Stimulated activated CD8-positive, alpha-beta memory T cell treated with anti-CD3 and anti-CD28 coated beads, Interleukin-15, amount 100 ng/mL, for 24 hours (primary cell): ENCODE measurements around the gene GPR146.

ENCODE experiments used
- DNase-seq: peaks from one replicate; pipeline ENCODE4 v3.0.0-alpha.2; 2020; ENCODE audit warnings: low read depth

The GPR146 gene

DNA sequence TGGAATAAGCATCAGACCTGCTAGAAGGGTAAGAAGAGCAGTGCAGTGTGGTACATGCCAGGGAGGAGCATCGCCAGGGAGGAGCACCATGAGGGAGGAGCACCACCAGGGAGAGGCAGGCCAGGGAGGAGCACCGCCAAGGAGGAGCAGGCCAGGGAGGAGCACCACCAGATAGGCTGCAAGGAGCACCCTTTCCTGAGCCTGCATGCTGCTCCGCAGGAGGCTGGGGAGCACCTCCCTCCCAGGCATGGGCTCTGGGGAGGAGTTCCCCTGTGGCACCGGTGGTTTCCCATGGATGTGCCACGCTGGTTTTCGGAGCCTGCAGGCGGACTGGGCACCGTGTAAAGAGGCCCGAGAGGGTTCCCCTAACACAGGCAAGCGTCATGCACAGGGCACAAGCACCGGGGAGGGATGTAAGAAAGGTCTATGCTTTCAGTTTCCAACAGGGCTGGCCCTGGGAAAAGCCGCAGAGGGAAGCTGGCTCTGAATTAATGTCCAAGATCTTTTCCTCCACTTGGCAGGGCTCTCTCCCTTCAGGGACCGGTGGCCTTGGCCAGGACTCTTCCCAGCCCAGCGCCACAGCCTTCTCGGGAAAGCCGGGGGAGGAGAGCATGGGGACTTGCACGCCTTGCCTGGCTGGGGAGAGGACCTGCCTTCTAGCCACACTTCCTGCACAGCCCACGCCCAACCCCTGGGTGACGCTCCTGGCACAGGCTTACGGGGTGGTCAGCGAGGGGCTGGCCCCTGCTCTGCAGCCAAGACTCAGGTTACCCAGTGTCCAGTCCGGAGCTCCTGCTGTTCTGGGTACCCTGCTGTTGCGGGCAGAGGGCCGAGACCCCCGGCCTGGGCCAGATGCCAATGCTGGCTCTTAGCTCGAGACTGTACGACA, 32.1 kb downstream of the GPR146 start:
- DNase-seq = no peak

DNA sequence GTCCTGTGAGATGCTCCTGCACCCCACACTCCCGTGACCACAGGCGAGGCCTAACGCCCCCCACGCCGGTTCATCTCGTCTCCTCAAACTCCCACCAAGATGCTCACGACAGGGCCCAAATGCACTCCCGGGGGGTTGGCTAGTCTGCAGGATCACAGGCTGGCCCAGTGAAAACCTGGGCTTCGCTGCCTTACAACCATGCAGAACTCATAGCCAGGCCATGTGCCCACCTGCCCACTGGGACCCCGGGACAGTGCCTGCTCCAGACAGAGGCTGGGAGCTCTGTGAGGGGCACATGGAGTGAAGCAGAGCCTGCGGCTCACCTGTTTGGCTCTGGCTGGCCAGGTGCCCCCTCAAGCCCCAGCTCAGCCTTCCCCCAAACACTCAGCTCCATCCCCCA, 34.2 kb downstream of the GPR146 start:
- no peak for DNase-seq

- no peak for DNase-seq
Measured at GRCh38 chr7:1078985-1079384, 34.6 kb downstream of the GPR146 start.

- DNase-seq = no peak
Measured at GRCh38 chr7:1079546-1079945, 35.2 kb downstream of the GPR146 start.

- DNase-seq = no peak
Measured at GRCh38 chr7:1080252-1080920, 36.0 kb downstream of the GPR146 start.

GRCh38 chr7:1080921-1081255, 36.5 kb downstream of the GPR146 start:
- DNase-seq = no peak

DNA sequence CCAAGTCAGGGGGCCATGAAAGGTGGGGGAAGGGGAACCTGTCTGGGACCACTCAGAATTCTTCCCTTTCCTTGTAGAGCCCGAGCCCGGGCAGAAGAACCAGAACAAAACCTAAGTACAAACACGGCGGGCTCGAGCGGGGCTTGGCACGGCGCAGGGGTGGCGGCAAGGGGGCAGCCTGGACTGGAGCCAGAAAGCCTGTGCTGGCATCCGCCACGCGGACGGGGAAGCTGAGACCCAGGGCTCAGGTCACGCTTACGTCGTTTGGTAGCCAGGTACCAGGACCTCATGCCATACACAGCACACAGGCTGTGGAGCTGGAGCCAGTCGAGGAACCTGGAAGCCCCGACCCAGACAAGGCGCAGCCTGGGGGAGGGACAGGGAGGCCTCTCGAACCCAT, 37.0 kb downstream of the GPR146 start:
- no peak for DNase-seq

DNA sequence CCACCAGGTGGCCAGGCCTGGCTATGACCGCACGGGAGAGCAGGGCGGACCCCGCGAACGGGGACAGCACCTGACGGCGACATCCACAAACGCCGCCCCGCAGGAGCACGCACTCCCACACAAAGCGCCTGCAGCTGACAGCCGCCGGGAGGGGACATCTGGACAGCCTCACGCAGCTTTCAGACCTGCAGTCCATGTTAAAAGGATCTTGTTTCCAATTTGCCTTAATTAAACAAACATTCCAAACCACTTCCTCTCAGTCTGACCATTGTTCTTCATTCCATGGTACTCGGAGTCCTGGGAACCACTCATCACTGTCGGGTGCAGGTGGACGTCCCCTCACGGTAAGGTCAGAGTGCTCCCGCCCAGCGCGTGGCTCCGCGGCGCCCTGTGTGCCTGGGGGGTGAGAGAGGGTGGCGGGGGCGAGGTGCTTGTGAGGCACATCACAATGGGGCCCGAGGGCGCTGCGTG, 37.6 kb downstream of the GPR146 start:
- DNase-seq = no peak

DNA sequence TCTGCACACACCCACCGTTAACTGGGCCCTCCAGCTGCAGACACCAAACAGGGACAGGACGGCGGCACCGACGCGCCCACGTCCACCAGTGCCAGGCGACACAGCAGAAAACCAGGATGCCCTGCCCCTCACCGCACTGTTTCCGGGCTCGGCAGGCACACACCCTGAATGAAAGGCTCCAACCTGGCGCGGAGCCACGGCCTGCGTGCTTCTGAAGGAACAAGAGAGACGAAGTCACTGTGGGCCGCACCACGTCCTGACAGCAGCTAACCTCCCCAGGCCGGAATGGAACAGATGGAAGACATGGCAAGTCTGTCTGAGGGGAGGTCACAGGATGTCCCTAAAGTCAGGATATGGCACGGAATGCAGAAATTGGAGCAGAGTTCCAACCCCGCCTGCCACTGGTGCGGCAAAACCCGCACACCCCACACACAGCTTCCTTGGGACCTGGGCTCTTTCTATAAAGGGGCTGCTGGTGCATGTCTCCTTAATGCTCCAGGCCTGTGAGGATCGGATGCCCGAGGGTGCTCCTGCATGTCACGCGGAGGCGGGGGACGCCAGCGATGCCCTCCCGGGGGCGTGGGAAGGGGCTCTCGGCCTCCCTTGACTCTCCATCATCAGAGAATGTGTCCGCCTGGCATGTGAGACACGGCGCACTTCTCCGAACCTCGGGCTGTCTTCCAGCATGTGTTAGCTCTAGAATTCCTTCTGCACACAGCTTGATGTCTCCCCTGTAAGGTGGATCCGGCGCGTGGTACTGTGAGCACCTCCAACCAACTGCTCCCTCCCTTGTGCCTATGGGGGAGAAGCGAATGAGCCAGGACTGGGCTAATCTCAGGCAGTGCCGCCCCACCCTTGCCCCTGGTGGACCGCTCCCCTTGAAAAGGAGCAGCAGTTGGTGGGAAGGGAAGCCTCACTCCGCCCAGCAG, 39.6 kb downstream of the GPR146 start:
- no peak for DNase-seq

GRCh38 chr7:1085266-1085665, 40.9 kb downstream of the GPR146 start:
- DNase-seq = no peak

DNA sequence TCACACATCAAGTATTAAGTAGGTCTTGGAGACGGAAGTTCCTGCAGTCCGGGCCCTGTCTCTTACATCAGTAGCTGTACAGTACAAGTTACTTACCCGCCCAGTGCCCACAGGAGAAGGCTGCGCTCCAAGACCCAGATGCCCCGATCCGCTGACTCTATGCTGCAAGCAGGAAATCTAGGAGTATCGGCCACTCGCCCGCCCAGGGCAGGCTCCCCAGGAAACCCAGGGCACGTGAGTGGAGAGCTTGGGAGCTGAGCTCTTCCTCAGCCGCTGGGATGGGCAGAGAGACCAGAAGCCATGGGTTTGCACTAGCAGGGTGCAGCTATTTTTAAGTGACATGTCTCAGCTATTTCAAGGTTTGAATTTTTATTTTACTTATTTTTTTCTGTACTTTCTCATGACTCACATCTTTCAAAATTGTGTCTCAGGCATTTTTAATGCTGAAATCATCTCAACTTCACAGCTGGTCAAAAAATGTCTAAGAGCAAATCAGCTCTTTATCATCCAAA, 41.6 kb downstream of the GPR146 start:
- DNase-seq = no peak

GRCh38 chr7:1086588-1087464, 42.5 kb downstream of the GPR146 start:
- DNase-seq = peak; percentile 75

DNA sequence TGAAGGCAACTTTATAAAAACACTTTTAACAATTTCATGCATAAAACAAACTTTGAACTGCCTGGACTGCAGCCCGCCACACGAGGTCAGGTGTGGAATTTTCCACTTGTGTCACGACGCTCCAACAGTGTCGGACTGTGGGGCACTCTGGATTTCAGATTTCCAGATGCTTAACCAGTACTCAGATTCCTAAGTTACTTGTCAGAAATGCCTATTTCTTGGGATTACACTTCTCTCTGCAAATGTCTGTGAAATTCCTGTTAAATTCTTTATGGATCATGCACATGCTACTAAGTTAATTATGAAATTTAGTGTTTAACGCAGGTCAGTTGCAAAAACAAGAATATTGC, 43.1 kb downstream of the GPR146 start:
- no peak for DNase-seq

- no peak for DNase-seq
Measured at GRCh38 chr7:1087952-1088920, 43.9 kb downstream of the GPR146 start, which contains the start of gene GPER1. TSS of gene GPER1 (plus strand) at chr7:1088113. CDS start at chr7:1091729, 3,616 bp downstream.

GRCh38 chr7:1090236-1090635, 45.9 kb downstream of the GPR146 start:
- no peak for DNase-seq

DNA sequence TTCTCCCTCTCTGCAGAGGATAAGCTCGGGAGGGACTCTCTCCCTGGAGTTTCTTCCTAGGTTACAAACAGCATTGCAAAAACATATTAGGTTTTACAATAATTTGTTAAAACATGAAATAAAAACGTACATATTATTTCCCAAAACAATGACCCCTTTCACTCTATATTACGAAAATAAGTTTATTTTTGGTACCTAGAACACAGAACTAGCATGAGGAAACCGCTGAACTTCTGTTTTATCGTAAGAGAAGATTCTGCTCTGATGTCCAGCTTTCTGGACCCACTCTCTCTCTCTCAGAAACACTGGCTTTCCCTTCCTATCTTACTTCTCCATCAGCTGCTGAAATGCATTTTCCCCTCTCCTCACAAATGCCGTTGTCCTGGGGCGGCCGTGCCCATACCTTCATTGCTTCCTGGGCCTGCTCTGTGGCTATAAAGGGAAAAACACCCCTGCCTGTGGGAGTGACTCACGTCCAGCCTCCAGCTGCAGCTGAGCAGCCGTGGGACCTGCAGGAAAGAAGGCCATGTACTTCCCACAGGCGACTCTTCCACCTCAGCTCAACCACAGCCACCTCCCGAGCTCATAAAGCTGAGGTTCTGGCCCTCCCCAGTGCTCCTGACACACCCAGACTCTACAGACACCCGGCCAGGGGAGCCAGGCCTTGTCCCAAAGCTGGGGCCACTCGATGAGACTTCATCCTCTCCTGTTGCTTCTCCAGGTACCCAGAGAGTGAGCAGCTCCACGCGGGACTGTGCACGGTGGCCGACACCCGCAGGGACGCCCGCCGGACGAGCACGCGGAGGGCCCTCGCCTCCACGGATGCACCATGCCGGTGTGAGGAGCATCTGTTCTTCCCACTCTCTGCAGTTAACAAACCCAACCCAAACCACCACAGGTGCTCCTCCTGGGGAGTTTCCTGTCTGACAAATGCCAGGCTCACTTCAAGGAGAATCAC, 46.6 kb downstream of the GPR146 start:
- DNase-seq = no peak

GRCh38 chr7:1091644-1092027, 47.3 kb downstream of the GPR146 start:
- DNase-seq = no peak

GRCh38 chr7:1092161-1092632, 47.9 kb downstream of the GPR146 start:
- DNase-seq = no peak
